IMR-90 (cell line): Measurements from ENCODE around the gene IRAK2. TPM values are rescaled to one million over a fixed set of nuclear protein-coding genes. Genes with fewer than 3 reads are reported as not detected.
A peak's percentile ranks its signal among the peaks of the same experiment; 100 is the strongest.

ENCODE experiments used
- ATAC-seq: fragments of 200-7000 bp; cut with Tn5 transposase; 2 replicates; pipeline ENCODE4 v1.9.1; 2020; ENCODE audit warnings: low read depth, mild to moderate bottlenecking, moderate library complexity
- BruUV-seq: library from RNA; stranded (reverse); fragments of 400-500 nt; replicated peaks from 2 replicates; lab custom pipeline; 2021; lab: Mats Ljungman, UMichigan
- CTCF ChIA-PET: fragments of 300-600 bp; formaldehyde crosslinking; extraction: SDS; loops from one replicate; lab custom pipeline; 2021; ENCODE audit warnings: antibody characterized with exemption; lab: Yijun Ruan, JAX
- POLR2A ChIA-PET: fragments of 300-600 bp; sonication (Branson Sonifier 250); formaldehyde crosslinking; loops from one replicate; lab custom pipeline; 2022; ENCODE audit warnings: antibody characterized with exemption; ENCODE audit not compliant: unreplicated experiment; lab: Charles Lee
- DNase-seq: peaks from one replicate; pipeline ENCODE4 v3.0.0; 2013
- H2AFZ ChIP-seq: replicated peaks from 2 replicates; pipeline ENCODE3; 2013; ENCODE audit warnings: low read length, mild to moderate bottlenecking; ENCODE audit not compliant: poor library complexity
- H2AK5ac ChIP-seq: 2 replicates; pipeline ENCODE4 v1.6.1; 2013; ENCODE audit warnings: low read depth, low read length, inconsistent platforms
- H2AK9ac ChIP-seq: replicated peaks from 2 replicates; pipeline ENCODE3; 2013; ENCODE audit warnings: mild to moderate bottlenecking, low read depth, low read length, moderate library complexity; ENCODE audit not compliant: poor library complexity
- H2BK120ac ChIP-seq: 2 replicates; pipeline ENCODE4 v1.6.1; 2013; ENCODE audit warnings: low read depth, low read length, inconsistent platforms
- H2BK15ac ChIP-seq: 3 replicates; pipeline ENCODE4 v1.6.1; 2013; ENCODE audit warnings: low read depth, low read length, inconsistent platforms
- H2BK20ac ChIP-seq: 2 replicates; pipeline ENCODE4 v1.6.1; 2013; ENCODE audit warnings: low read depth, mild to moderate bottlenecking, inconsistent platforms, low read length, moderate library complexity
- H2BK5ac ChIP-seq: 2 replicates; pipeline ENCODE4 v1.6.1; 2013; ENCODE audit warnings: mild to moderate bottlenecking, low read depth, low read length, inconsistent platforms; ENCODE audit not compliant: poor library complexity, severe bottlenecking
- H3K14ac ChIP-seq: replicated peaks from 2 replicates; pipeline ENCODE4 v1.6.1; 2013; ENCODE audit warnings: low read depth, low read length, inconsistent platforms
- H3K18ac ChIP-seq: 2 replicates; pipeline ENCODE4 v1.6.1; 2013; ENCODE audit warnings: low read depth, low read length, control low read depth
- H3K23ac ChIP-seq: 2 replicates; pipeline ENCODE4 v1.6.1; 2013; ENCODE audit warnings: low read depth, low read length, inconsistent platforms
- H3K27ac ChIP-seq: 2 replicates; pipeline ENCODE4 v1.5.1; 2013; ENCODE audit warnings: mild to moderate bottlenecking, control low read depth, low read length; ENCODE audit not compliant: insufficient read depth
- H3K27me3 ChIP-seq: 2 replicates; pipeline ENCODE4 v1.6.1; 2013; ENCODE audit warnings: low read length; ENCODE audit not compliant: control insufficient read depth, insufficient read depth
- H3K36me3 ChIP-seq: 2 replicates; pipeline ENCODE4 v1.6.1; 2013; ENCODE audit warnings: low read length, mixed read lengths; ENCODE audit not compliant: control insufficient read depth, insufficient read depth
- H3K4ac ChIP-seq: 2 replicates; pipeline ENCODE4 v1.6.1; 2013; ENCODE audit warnings: low read depth, low read length, inconsistent platforms
- H3K4me1 ChIP-seq: 2 replicates; pipeline ENCODE4 v1.6.1; 2013; ENCODE audit warnings: low read length, mixed read lengths; ENCODE audit not compliant: control insufficient read depth, insufficient read depth
- H3K4me2 ChIP-seq: 2 replicates; pipeline ENCODE4 v1.6.1; 2013; ENCODE audit warnings: low read depth, mild to moderate bottlenecking, control low read depth, low read length, moderate library complexity
- H3K4me3 ChIP-seq: 2 replicates; pipeline ENCODE4 v1.5.1; 2013; ENCODE audit warnings: low read depth, mild to moderate bottlenecking, control low read depth, low read length, moderate library complexity; ENCODE audit not compliant: insufficient read depth
- H3K56ac ChIP-seq: 2 replicates; pipeline ENCODE4 v1.6.1; 2013; ENCODE audit warnings: low read length, inconsistent platforms; ENCODE audit not compliant: insufficient read depth; ENCODE audit errors: extremely low read depth
- H3K79me1 ChIP-seq, 2 experiments: 2 replicates each; pipeline ENCODE4 v1.6.1; 2013; ENCODE audit warnings: low read length in 2 of 2, inconsistent platforms in 1 of 2, low read depth in 1 of 2
- H3K9ac ChIP-seq: 2 replicates; pipeline ENCODE4 v1.6.1; 2013; ENCODE audit warnings: low read depth, low read length, control low read depth
- H3K9me1 ChIP-seq: 2 replicates; pipeline ENCODE4 v1.6.1; 2013; ENCODE audit warnings: low read length, inconsistent platforms; ENCODE audit not compliant: insufficient read depth
- H3K9me3 ChIP-seq: 2 replicates; pipeline ENCODE4 v1.6.1; 2013; ENCODE audit warnings: low read length; ENCODE audit not compliant: control insufficient read depth, insufficient read depth
- H4K20me1 ChIP-seq: 2 replicates; pipeline ENCODE4 v1.6.1; 2013; ENCODE audit warnings: low read length, inconsistent platforms; ENCODE audit not compliant: insufficient read depth
- H4K5ac ChIP-seq: 2 replicates; pipeline ENCODE4 v1.6.1; 2013; ENCODE audit warnings: mild to moderate bottlenecking, low read depth, low read length, control low read depth
- H4K8ac ChIP-seq, 2 experiments: 2 replicates each; pipeline ENCODE4 v1.6.1; 2013; ENCODE audit warnings: low read depth in 2 of 2, low read length in 2 of 2, control low read depth in 1 of 2, inconsistent platforms in 1 of 2
- H4K91ac ChIP-seq: 2 replicates; pipeline ENCODE4 v1.6.1; 2013; ENCODE audit warnings: low read depth, low read length, inconsistent platforms; ENCODE audit not compliant: insufficient read depth
- BHLHE40 ChIP-seq: fragments of 150-350 bp; IDR thresholded peaks from 2 replicates; pipeline ENCODE4 v1.6.1; 2016; ENCODE audit warnings: mild to moderate bottlenecking, low read depth, low read length
- CEBPB ChIP-seq: IDR thresholded peaks from 2 replicates; pipeline ENCODE4 v1.6.1; 2012; ENCODE audit warnings: low read depth, low read length, improper control_type of control experiment
- CHD1 ChIP-seq: IDR thresholded peaks from 2 replicates; pipeline ENCODE4 v1.6.1; 2012; ENCODE audit warnings: low read depth, low read length, improper control_type of control experiment
- ELK1 ChIP-seq: fragments of 150-350 bp; IDR thresholded peaks from 2 replicates; pipeline ENCODE4 v1.6.1; 2016; ENCODE audit warnings: low read depth, mild to moderate bottlenecking, low read length, moderate library complexity, borderline replicate concordance
- FOS ChIP-seq: fragments of 150-350 bp; IDR thresholded peaks from 2 replicates; pipeline ENCODE4 v1.6.1; 2016; ENCODE audit warnings: low read depth, low read length
- MAFK ChIP-seq: IDR thresholded peaks from 2 replicates; pipeline ENCODE4 v1.6.1; 2012; ENCODE audit warnings: low read depth, low read length, improper control_type of control experiment
- MAZ ChIP-seq: IDR thresholded peaks from 2 replicates; pipeline ENCODE4 v1.6.1; 2012; ENCODE audit warnings: low read depth, mild to moderate bottlenecking, low read length, improper control_type of control experiment, moderate library complexity, borderline replicate concordance
- MXI1 ChIP-seq: IDR thresholded peaks from 2 replicates; pipeline ENCODE4 v1.6.1; 2012; ENCODE audit warnings: low read depth, mild to moderate bottlenecking, low read length, moderate library complexity, borderline replicate concordance
- NFE2L2 ChIP-seq: fragments of 150-350 bp; IDR thresholded peaks from 2 replicates; pipeline ENCODE4 v1.6.1; 2016; ENCODE audit warnings: low read depth, mild to moderate bottlenecking, low read length
- POLR2A ChIP-seq: IDR thresholded peaks from 2 replicates; pipeline ENCODE4 v1.6.1; 2012; ENCODE audit warnings: mild to moderate bottlenecking, low read depth, low read length
- RAD21 ChIP-seq: IDR thresholded peaks from 2 replicates; pipeline ENCODE4 v1.6.1; 2012; ENCODE audit warnings: low read length, improper control_type of control experiment
- RCOR1 ChIP-seq: IDR thresholded peaks from 2 replicates; pipeline ENCODE4 v1.6.1; 2012; ENCODE audit warnings: mild to moderate bottlenecking, low read length, improper control_type of control experiment; ENCODE audit not compliant: insufficient replicate concordance
- RFX5 ChIP-seq: IDR thresholded peaks from 2 replicates; pipeline ENCODE4 v1.8.0; 2012; ENCODE audit warnings: low read depth, mild to moderate bottlenecking, low read length, moderate library complexity
- SMC3 ChIP-seq: fragments of 150-350 bp; IDR thresholded peaks from 2 replicates; pipeline ENCODE4 v1.6.1; 2016; ENCODE audit warnings: low read depth, mild to moderate bottlenecking, antibody characterized with exemption, low read length, moderate library complexity
- USF2 ChIP-seq: fragments of 150-350 bp; IDR thresholded peaks from 2 replicates; pipeline ENCODE4 v1.6.1; 2017; ENCODE audit warnings: mild to moderate bottlenecking, antibody characterized with exemption, low read length, low read depth
- WGBS, 2 experiments: methylation state at CpG; one replicate each; pipeline versions ENCODE4 v1.1.5 to v1.1.7; 2013; ENCODE audit warnings: missing lambda C conversion rate in 2 of 2; ENCODE audit not compliant: insufficient read length in 1 of 2; ENCODE audit errors: extremely low coverage in 2 of 2; 5-methylcytosine and 5-hydroxymethylcytosine counted together
- dilution Hi-C: fragments of 300-500 bp; cut with HindIII; formaldehyde crosslinking; loops from one replicate; pipeline ENCODE4 v1.14.3; 2018; ENCODE audit warnings: low sequenced_read_pairs; ENCODE audit not compliant: unreplicated experiment
- in situ Hi-C: fragments of 300-500 bp; cut with MboI; formaldehyde crosslinking; loops from 3 replicates; pipeline ENCODE4 v1.14.3; 2019; ENCODE audit warnings: low sequenced_read_pairs, inconsistent platforms, mixed read lengths
- intact Hi-C: fragments of 100-400 bp; cut with micrococcal nuclease; formaldehyde crosslinking; loops from 2 replicates; pipeline ENCODE4 v1.10.0; 2022
- polyA plus RNA-seq, 3 experiments: library from polyadenylated mRNA; depleted of rRNA; stranded (reverse); fragments of >200 nt; gene quantifications; 2 replicates each; pipeline ENCODE4 v1.2.3, GENCODE V29; 2012; ENCODE audit warnings: low replicate concordance in 1 of 3
- total RNA-seq: library from RNA; depleted of rRNA; stranded (reverse); fragments of >200 nt; gene quantifications from 2 replicates; pipeline ENCODE4 v1.2.3, GENCODE V29; 2012
- TF ChIP-seq, protein P1 (sequence below): conservative IDR thresholded peaks from 2 replicates; pipeline ENCODE4 v1.5.1; 2012; ENCODE audit warnings: mild to moderate bottlenecking, low read depth, low read length, improper control_type of control experiment

Gene IRAK2
- total and polyA plus RNA-seq, 2 of the 4 experiments (the other 2 are of a cell fraction), result 6.9 to 8.1 TPM

DNA sequence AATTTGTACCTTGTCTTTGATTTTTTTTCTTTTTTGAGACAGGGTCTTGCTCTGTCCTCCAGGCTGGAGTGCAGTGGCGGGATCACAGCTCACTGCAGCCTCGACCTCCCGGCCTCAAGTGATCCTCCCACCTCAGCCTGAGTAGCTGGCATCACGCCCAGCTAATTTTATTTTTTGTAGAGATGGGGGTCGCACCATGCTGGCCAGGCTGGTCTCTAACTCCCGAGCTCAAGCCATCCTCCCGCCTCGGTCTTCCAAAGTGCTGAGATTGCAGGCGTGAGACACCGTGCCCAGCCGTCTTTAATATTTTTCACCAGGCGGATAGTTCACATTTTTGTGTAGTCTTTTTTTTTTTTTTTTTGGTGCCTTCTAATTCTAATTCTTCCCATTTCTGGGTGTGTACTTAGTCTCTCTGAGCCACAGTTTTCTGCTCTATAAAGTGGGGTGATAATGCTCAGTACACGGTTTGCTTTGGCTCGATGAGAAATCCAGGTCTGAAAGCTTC lies 83.0 kb downstream of the IRAK2 start:
- Histone ChIP-seq H3K9me3 (0 out of 2 replicates have a peak, but pooled peaks cover 4% of the 10 kb centered on the region), H3K4me2 (peak overlapping the region; percentile 85), H3K27ac (no peak overlapping the region), H3K23ac (no peak overlapping the region), H3K36me3 (peaks cover 1% of the 10 kb centered on the region), H3K79me1 (peaks cover 17 to 38% of the 10 kb centered on the region in 2 experiments), H3K4me3 (peak overlapping the region; percentile 73), H2AFZ (peak overlapping the region; percentile 83), H3K56ac (no peak overlapping the region), H4K5ac (no peak overlapping the region; the same call in 1 of the 2 replicates), H3K4me1 (peaks cover 5% of the 10 kb centered on the region; the same call in 1 of the 2 replicates), H3K4ac (no peak overlapping the region), H4K20me1 (peaks cover 19% of the 10 kb centered on the region; the same call in 1 of the 2 replicates), H3K9ac (no peak overlapping the region), H4K8ac (peak overlapping the region; percentile 17 to 41; a peak in 3 of 4 replicates), H4K91ac (no peak overlapping the region), H3K14ac (no peak overlapping the region), H3K9me1 (peaks cover 9% of the 10 kb centered on the region), H2AK9ac (peak overlapping the region; percentile 1), H3K18ac (no peak overlapping the region), H2BK5ac (no peak overlapping the region), H2BK120ac (no peak overlapping the region), H3K27me3 (no peaks in the 10 kb centered on the region), H2AK5ac (no peak overlapping the region), H2BK20ac (no peak overlapping the region), H2BK15ac (no peak overlapping the region)
- dilution Hi-C loops (no loop called here), in situ Hi-C loops (no loop called here), intact Hi-C loops (no loop called here)
- 6% methylated on average over 2 of the region's 14 CpGs; no CpG with 5 or more reads in 1 of the 2 experiments for WGBS, 2 experiments
- ATAC-seq, result no peak
- TF ChIP-seq SMC3 (no peak), POLR2A (no peak), ELK1 (no peak), BHLHE40 (no peak), MAZ (no peak), CHD1 (no peak), NFE2L2 (no peak), FOS (no peak), USF2 (no peak), RFX5 (no peak), RAD21 (no peak), RCOR1 (no peak), MAFK (no peak), CEBPB (no peak), MXI1 (no peak)
- TF ChIP-seq, protein P1, sequence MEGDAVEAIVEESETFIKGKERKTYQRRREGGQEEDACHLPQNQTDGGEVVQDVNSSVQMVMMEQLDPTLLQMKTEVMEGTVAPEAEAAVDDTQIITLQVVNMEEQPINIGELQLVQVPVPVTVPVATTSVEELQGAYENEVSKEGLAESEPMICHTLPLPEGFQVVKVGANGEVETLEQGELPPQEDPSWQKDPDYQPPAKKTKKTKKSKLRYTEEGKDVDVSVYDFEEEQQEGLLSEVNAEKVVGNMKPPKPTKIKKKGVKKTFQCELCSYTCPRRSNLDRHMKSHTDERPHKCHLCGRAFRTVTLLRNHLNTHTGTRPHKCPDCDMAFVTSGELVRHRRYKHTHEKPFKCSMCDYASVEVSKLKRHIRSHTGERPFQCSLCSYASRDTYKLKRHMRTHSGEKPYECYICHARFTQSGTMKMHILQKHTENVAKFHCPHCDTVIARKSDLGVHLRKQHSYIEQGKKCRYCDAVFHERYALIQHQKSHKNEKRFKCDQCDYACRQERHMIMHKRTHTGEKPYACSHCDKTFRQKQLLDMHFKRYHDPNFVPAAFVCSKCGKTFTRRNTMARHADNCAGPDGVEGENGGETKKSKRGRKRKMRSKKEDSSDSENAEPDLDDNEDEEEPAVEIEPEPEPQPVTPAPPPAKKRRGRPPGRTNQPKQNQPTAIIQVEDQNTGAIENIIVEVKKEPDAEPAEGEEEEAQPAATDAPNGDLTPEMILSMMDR, result no peak
- POLR2A ChIA-PET, result no interaction called here
- no TSS peak for BruUV-seq
- DNase-seq, result no peak
- CTCF ChIA-PET, result no interaction called here
